Measurements from ENCODE around the gene MPPED1. TPM values are rescaled to one million over a fixed set of nuclear protein-coding genes. Genes with fewer than 3 reads are reported as not detected.

MPPED1 gene
- total and polyA plus RNA-seq, 12 donors: 0.01 TPM; not detected in 11

DNA sequence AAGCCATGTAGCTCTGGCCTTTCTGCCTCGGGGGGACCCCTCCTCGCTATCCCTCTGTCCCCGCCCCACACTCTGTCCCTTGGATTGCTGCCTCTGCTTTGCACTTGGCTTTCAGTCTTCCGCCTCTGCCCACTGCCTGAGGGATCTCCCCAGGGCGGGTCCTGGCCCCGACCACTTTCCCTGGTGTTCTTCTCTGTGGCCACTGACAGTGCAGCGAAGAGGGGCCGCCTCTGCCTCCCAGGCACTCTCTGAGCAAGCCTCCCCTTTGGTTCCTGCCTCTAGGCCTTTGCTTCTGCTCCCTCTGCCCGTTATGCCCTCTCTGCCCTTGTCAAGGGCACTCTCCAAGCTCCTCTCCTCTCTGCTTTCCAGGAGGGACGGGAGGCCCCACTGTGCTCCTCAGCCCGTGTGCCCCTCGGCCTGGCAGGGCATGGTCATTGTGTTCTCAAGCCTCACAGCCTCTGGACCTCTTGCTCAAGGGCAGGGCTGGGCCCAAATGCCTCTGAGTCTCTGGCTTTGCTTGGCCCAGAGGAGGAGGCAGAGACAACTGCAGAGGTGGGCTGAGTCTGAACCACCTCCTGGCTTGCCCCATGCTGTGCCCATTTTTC, 5.5 kb upstream of the MPPED1 start:
- intact Hi-C loops (cut with DNase I): no loop called here
- no peak for ATAC-seq
- 72 to 78% methylated on average over 12 of the region's 12 CpGs for WGBS, 2 donors
- no peak for TF ChIP-seq CTCF (IDR thresholded peaks at IDR 0.05)
- DNase-seq: no peak
- Histone ChIP-seq H3K4me1 (no peaks in the 10 kb centered on the region), H3K27me3 (peaks cover 3 to 46% (median 26%) of the 10 kb centered on the region in 7 donors), H3K4me3 (no peak overlapping the region), H3K27ac (no peak overlapping the region), H3K36me3 (no peaks in the 10 kb centered on the region), H3K9me3 (no peaks in the 10 kb centered on the region)

DNA sequence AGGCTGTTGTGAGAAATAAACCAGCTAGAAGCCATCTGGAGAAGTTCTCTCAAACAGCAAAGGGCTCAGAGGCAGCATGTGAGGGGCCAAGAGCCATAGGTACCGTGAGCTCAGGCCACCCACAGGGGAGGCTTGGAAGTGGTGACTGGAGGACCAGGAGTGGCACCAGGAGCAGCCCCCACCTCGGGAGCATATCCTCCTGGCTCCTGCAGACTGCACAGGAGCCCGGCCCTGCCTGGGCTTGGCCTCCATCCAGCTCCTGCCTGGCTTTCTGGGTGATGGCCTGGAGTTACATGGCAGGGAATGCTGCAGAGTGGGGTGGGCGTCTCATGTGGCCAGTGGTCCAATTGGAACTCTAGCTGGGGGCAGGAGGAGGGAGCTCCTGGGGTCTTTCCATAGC, 4.2 kb upstream of the MPPED1 start:
- Histone ChIP-seq H3K27ac (no peak overlapping the region), H3K4me3 (no peak overlapping the region), H3K9me3 (no peaks in the 10 kb centered on the region), H3K36me3 (no peaks in the 10 kb centered on the region), H3K4me1 (no peaks in the 10 kb centered on the region), H3K27me3 (peaks cover 3 to 43% (median 31%) of the 10 kb centered on the region in 7 donors)
- 53 to 61% methylated on average over 4 of the region's 4 CpGs for WGBS, 2 donors
- no peak for ATAC-seq
- intact Hi-C loops (cut with DNase I): no loop called here
- DNase-seq: no peak
- TF ChIP-seq CTCF (IDR thresholded peaks at IDR 0.05): no peak

DNA sequence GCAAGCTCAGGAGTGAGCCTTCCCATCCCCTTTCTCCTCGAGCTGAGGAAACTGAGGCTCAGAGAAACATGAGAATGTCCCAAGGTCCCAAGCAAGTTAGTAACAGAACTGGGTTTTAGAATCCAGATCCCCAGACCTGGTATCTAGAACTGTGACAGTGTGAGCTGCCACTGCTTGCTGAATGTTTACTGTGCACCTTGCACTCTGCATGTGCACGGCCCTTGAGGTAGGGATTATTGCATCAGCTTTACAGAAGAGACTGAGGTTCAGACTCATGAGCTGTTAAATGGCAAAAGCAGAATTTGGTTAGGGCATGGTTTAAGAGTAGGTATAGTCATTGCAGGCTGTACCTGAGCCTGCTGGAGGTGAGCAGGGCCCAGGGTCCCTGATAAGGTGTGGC, 3.8 kb upstream of the MPPED1 start:
- no peaks in the 10 kb centered on the region for H3K9me3 ChIP-seq
- no peak for DNase-seq
- no peaks in the 10 kb centered on the region for H3K4me1 ChIP-seq
- 78 to 91% methylated on average over 2 of the region's 2 CpGs for WGBS, 2 donors
- TF ChIP-seq CTCF (IDR thresholded peaks at IDR 0.05): no peak
- H3K27me3 ChIP-seq: peaks cover 3 to 46% (median 33%) of the 10 kb centered on the region in 7 donors
- ATAC-seq: no peak
- no peak overlapping the region for H3K27ac ChIP-seq
- H3K36me3 ChIP-seq: no peaks in the 10 kb centered on the region
- H3K4me3 ChIP-seq: no peak overlapping the region
- intact Hi-C loops (cut with DNase I): no loop called here

DNA sequence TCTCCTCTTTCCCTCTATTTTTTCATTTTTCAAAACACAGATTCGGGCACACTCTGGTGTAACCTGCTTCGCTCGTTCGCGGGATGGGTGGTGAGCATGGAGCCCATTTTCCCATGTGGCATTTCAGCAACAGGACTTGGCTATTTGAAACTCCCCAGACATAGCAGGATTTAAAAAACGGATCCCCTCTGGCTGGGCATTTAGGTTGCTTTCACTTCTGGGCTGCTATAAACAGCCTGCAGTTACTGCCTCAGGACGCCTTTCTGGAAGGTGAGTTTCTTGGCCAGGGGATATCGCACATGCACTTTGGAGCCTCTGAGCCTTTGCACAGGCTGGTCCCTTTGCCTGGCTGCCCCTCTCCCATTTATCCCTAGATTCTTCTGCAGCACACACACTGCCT, 2.8 kb upstream of the MPPED1 start:
- peaks cover 3 to 56% (median 43%) of the 10 kb centered on the region in 7 donors for H3K27me3 ChIP-seq
- ATAC-seq: no peak
- no peak overlapping the region for H3K27ac ChIP-seq
- no peaks in the 10 kb centered on the region for H3K4me1 ChIP-seq
- H3K4me3 ChIP-seq: no peak overlapping the region
- no peak for DNase-seq
- 81 to 87% methylated on average over 8 of the region's 8 CpGs for WGBS, 2 donors
- intact Hi-C loops (cut with DNase I): no loop called here
- H3K9me3 ChIP-seq: no peaks in the 10 kb centered on the region
- TF ChIP-seq CTCF (IDR thresholded peaks at IDR 0.05): no peak
- no peaks in the 10 kb centered on the region for H3K36me3 ChIP-seq

Measured in heart right ventricle (tissue), 16 donors.